PC-9 (cell line): Measurements from ENCODE around the gene TMEM18.

Experiments used
- CTCF ChIP-seq: fragments of 200-600 bp; sonication (generic); conservative IDR thresholded peaks from 2 replicates; pipeline ENCODE4 v1.6.1; 2017; ENCODE audit warnings: mixed run types, antibody characterized with exemption, mild to moderate bottlenecking, moderate library complexity
- EZH2 ChIP-seq: fragments of 200-600 bp; sonication (generic); IDR thresholded peaks from 2 replicates; pipeline ENCODE4 v1.8.0; 2017; ENCODE audit warnings: antibody characterized with exemption, low read depth

GRCh38 chr2:664063-664462, 13.1 kb downstream of the TMEM18 start:
- no peak for TF ChIP-seq CTCF
- TF ChIP-seq EZH2, result no peak
